Erythroblast (primary cell): ENCODE results near the gene FAM111A.
A peak's percentile ranks its signal among the peaks of the same experiment; 100 is the strongest.

Experiments used
- GATA1 ChIP-seq: IDR thresholded peaks from 2 replicates; pipeline ENCODE4 v1.6.1; 2011; ENCODE audit warnings: low read depth, mild to moderate bottlenecking, control low read depth, low read length, moderate library complexity
- POLR2A ChIP-seq: IDR thresholded peaks from 2 replicates; pipeline ENCODE4 v1.6.1; 2011; ENCODE audit warnings: mild to moderate bottlenecking, low read length

- TF ChIP-seq POLR2A (peak; percentile 50), GATA1 (no peak)
These were observed 2.1 kb downstream of the FAM111A start for GRCh38 chr11:59144579-59145345.
